KOPT-K1 (cell line): Measurements from ENCODE around the gene MRO.
"Not testable (repeated sequence)": the region's sequence is repeated elsewhere in the genome, so short reads cannot be mapped to it uniquely, and the experiment has no call there.

ENCODE experiments used
- H3K27ac ChIP-seq: fragments of 200-600 bp; sonication (generic); 2 replicates; pipeline ENCODE4 v1.5.1; 2016; ENCODE audit warnings: antibody characterized with exemption, mild to moderate bottlenecking, low read depth, low read length; ENCODE audit not compliant: poor library complexity, severe bottlenecking
- H3K36me3 ChIP-seq: fragments of 200-600 bp; sonication (generic); 2 replicates; pipeline ENCODE4 v1.5.1; 2017; ENCODE audit warnings: antibody characterized with exemption, mild to moderate bottlenecking, low read length, moderate library complexity; ENCODE audit not compliant: insufficient read depth
- H3K9me3 ChIP-seq: fragments of 200-600 bp; sonication (generic); 2 replicates; pipeline ENCODE4 v1.5.1; 2017; ENCODE audit warnings: antibody characterized with exemption, low read length, mild to moderate bottlenecking; ENCODE audit not compliant: insufficient read depth, poor library complexity, severe bottlenecking

MRO gene

DNA sequence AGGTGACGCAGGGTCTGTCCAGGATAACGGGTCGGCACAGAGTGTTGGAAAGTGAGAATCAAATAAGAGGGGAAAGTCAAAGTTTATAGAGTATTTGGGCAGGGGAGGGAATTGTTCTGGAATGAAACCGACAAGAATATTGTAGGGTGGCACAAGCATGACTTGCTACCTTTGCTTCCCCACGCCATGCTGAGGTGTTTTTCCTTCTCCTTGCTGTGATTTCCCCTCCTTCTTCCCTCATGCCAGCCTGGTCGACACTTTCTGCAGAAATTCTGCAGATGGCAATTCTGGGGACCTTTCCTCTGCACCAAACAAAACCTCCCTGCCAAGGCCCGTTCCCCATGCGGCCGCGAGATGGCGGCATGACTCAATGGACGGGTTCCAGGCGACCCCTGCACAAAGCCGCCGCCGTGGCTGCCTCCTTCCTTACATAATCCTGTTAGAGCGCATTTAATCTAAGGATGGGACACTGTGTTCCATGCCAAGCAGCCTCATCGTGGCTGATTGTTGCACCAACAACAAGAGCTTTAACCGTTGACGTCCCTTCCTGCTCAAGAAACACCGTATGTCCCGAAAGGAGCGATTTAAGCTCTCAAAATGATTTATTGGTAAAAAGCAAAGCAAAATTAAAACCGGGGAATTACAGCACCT, at the start of gene MRO:
MRO (minus strand) TSS at position 289 of the 651 bp plus-strand sequence. CDS start 10,616 bp downstream, outside the sequence.
- Histone ChIP-seq H3K9me3 (no peaks in the 10 kb centered on the region), H3K27ac (no peak within 1 kb of the TSS), H3K36me3 (no peaks in the 10 kb centered on the region)

- Histone ChIP-seq H3K9me3 (no peaks in the 10 kb centered on the region), H3K36me3 (no peaks in the 10 kb centered on the region), H3K27ac (no peak overlapping the region)
Observed at GRCh38 chr18:50869150-50869549, 49.3 kb upstream of the MRO start.

GRCh38 chr18:50866765-50867164, 46.9 kb upstream of the MRO start:
- Histone ChIP-seq H3K9me3 (no peaks in the 10 kb centered on the region), H3K36me3 (no peaks in the 10 kb centered on the region), H3K27ac (no peak overlapping the region)

DNA sequence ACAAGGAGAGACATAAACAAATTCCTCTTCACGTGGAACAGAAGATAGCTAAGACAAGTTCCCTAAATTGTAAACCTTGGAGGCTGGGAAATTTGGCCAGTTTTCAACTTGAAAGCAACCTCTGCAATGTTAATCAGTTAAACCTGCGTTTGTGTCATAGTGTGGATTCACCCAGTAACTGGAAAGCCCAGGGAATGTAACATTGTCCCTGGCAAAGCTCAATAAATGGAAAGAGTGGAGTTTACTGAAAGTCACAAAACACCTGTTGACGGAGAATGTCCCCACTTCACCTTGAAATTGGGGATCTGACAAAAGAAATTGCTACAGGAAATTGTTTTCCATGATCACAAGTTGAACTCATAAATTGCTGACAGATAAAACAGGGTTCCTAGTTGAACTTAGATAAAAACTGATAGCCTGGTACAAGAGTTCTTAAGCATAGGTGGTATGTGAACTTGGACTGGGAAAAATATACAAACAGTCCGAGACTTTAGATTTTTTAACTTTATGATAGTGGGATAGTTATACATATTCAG, 44.1 kb upstream of the MRO start:
- Histone ChIP-seq H3K9me3 (no peaks in the 10 kb centered on the region), H3K27ac (no peak overlapping the region), H3K36me3 (no peaks in the 10 kb centered on the region)

- no peaks in the 10 kb centered on the region for H3K36me3 ChIP-seq
- no peak overlapping the region for H3K27ac ChIP-seq
Observed at GRCh38 chr18:50862401-50862800, 42.6 kb upstream of the MRO start.

GRCh38 chr18:50861617-50862016, 41.8 kb upstream of the MRO start:
- H3K9me3 ChIP-seq, result no peaks in the 10 kb centered on the region
- H3K27ac ChIP-seq, result no peak overlapping the region
- H3K36me3 ChIP-seq, result no peaks in the 10 kb centered on the region

More at GRCh38 chr18:50862401-50862800, 42.6 kb upstream of the MRO start:
- no peaks in the 10 kb centered on the region for H3K9me3 ChIP-seq

GRCh38 chr18:50859793-50860555, 40.2 kb upstream of the MRO start:
- H3K27ac ChIP-seq, result no peak overlapping the region

DNA sequence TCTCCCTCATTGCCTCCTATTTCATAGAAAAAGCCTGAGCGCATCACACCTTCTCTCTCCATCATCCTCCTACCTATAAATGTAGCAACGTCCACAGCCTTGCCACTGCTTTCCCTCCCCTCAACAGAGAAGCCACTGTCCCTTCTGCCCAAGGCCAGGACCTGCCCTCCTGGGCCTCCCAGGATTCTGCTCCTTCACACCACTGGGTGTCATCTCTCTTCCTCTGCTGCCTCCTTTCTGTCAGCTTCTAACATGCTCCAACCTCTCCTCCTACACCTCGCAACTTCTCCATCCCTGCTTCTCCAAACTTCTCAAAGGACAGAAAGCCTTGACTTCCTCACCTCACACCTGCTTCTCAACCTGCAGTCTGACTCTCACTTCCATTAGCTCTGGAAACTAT, 37.9 kb upstream of the MRO start:
- no peak overlapping the region for H3K27ac ChIP-seq
- H3K9me3 ChIP-seq, result no peaks in the 10 kb centered on the region
- H3K36me3 ChIP-seq, result no peaks in the 10 kb centered on the region

More at GRCh38 chr18:50859793-50860555, 40.2 kb upstream of the MRO start:
- Histone ChIP-seq H3K9me3 (no peaks in the 10 kb centered on the region), H3K36me3 (no peaks in the 10 kb centered on the region)

DNA sequence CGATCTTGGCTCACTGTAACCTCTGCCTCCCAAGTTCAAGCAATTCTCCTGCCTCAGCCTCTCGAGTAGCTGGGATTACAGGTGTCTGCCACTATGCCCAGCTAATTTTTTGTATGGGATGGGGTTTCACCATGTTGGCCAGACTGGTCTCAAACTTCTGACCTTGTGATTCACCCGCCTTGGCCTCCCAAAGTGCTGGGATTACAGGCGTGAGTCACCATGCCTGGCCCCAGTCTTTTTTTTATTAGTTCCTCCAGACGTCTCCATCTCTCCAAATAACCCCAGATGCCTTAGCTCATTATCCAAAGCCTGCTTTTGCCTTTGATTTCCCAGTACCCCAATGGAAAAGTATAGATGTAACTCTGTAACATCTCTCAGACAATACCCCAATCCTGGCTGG, 37.4 kb upstream of the MRO start:
- H3K27ac ChIP-seq, H3K36me3 ChIP-seq, H3K9me3 ChIP-seq: not testable (repeated sequence)

DNA sequence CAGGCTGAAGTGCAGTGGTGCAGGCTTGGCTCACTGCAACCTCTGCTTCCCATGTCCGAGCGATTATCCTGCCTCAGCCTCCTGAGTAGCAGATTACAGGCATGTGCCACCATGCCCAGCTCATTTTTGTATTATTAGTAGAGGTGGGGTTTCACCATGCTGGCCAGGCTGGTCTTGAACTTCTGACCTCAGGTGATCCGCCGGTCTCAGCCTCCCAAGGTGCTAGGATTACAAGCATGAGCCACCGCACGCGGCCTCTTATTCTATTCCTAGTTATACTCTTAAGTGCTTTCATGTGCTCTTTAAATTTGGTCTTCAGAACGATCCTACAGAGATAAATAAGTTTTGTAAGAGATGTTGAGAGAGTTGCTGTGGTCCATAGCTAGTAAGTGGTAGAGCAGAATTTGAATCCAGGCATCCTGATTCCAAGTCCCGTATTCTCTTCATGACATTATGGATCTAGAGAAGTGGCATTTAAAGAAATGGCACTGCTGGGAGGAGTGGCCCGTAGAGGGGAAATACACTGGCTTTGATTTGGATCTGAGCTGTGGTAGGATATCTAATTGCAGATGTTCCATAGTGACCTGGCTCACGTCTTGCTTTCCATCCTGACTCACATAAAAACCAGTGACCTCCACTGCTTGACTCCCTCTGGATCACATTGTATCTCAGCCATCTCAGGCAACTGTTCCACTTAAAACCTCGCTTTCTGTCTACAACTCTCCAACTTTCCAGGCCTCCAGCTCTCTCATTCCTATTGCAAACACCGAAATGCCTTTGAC, 36.4 kb upstream of the MRO start:
- H3K36me3 ChIP-seq, result no peaks in the 10 kb centered on the region
- no peak overlapping the region for H3K27ac ChIP-seq
- H3K9me3 ChIP-seq, result no peaks in the 10 kb centered on the region

DNA sequence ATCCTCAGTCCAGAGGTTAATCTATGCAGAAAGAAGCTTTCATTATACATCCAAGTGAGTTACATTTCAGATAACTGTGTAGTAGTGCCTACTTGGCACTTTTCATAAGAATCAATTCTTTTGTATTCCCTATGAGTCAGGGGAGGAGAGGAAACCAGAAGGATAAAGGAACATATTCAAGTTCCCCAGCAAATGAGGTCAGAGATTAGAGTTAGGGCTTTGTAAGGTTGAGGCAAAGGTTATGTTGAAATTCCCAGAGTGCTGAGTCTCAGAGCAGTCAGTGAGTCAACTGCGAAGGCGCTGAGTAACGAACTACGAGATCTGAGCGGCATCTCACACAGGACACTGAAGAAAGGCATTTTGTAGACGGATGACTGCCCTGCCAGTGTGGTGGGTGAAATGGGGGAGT, 34.1 kb upstream of the MRO start:
- H3K9me3 ChIP-seq, result no peaks in the 10 kb centered on the region
- no peak overlapping the region for H3K27ac ChIP-seq
- H3K36me3 ChIP-seq, result no peaks in the 10 kb centered on the region

DNA sequence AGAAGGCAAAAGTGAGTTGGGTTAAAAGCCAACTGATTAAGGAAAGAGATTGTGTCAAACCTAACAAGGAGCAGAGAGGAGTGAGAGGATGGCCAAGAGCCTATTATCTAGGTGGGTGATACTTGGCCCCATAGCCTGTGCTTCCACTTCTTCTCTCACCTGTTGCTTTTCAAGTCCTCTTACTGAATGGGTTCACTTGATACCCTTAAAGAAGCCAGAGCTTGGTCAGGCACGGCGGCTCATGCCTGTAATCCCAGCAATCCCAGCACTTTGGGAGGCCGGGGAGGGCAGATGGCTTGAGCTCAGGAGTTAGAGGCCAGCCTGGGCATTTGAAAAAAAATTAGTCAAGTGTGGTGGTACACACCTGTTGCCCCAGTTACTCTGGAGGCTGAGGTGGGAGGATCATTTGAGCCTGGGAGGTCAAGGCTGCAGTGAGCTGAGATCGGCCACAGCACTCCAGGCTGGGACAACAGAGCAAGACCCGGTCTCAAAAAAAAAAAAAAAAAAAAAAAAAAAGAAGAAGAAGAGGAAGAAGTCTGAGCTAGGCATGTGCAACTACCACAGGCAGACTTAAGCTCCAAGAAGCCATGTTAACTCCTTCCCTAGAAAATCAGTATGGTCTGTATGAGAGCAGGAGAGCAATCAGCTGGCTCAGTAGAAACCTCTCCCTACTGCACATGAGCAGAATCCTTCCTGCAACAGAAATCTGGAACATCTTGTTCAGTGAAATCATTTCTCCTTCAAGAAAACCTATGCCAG, 30.7 kb upstream of the MRO start:
- no peak overlapping the region for H3K27ac ChIP-seq
- H3K36me3 ChIP-seq, result no peaks in the 10 kb centered on the region
- H3K9me3 ChIP-seq, result no peaks in the 10 kb centered on the region

DNA sequence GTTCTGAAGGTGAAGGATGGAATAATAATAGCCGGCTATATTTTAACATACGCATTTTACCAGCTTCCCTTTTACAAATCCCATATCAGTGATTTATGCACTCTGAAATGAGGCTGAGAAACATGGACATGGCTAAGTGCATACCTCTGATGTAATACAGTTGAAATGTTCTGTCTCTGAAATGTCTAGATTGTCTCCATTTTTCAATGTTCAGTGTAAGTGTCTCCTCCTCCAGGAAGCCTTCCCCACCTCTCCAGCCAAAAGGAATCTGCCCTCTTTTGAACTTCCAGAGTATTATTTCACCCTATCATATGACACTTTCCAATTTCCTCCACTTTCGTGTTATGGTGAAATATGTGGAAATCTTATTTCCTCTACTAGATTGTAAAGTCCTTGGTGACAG, 29.6 kb upstream of the MRO start:
- Histone ChIP-seq H3K27ac (no peak overlapping the region), H3K9me3 (no peaks in the 10 kb centered on the region), H3K36me3 (no peaks in the 10 kb centered on the region)

GRCh38 chr18:50848991-50849390, 29.2 kb upstream of the MRO start:
- no peaks in the 10 kb centered on the region for H3K9me3 ChIP-seq
- no peaks in the 10 kb centered on the region for H3K36me3 ChIP-seq
- no peak overlapping the region for H3K27ac ChIP-seq
